Neuronal stem cell (in vitro differentiated cells): Measurements from ENCODE around the gene SLC25A42.

Source experiments
- DNase-seq: peaks from one replicate; pipeline ENCODE4 v3.0.0-alpha.2; 2013; ENCODE audit warnings: low spot score
- H2AFZ ChIP-seq: one replicate; pipeline ENCODE4 v1.6.1; 2013; ENCODE audit warnings: mild to moderate bottlenecking, low read length, inconsistent platforms
- H2AK5ac ChIP-seq: 2 replicates; pipeline ENCODE4 v1.6.1; 2013; ENCODE audit warnings: low read depth, mild to moderate bottlenecking, inconsistent platforms, low read length, moderate library complexity, mixed read lengths
- H2BK120ac ChIP-seq: 2 replicates; pipeline ENCODE4 v1.6.1; 2013; ENCODE audit warnings: low read depth, mild to moderate bottlenecking, inconsistent platforms, low read length, moderate library complexity, mixed read lengths
- H2BK12ac ChIP-seq: one replicate; pipeline ENCODE4 v1.6.1; 2013; ENCODE audit warnings: low read length, inconsistent platforms
- H2BK15ac ChIP-seq: 2 replicates; pipeline ENCODE4 v1.6.1; 2013; ENCODE audit warnings: mild to moderate bottlenecking, low read length, inconsistent platforms, mixed read lengths
- H2BK5ac ChIP-seq: one replicate; pipeline ENCODE4 v1.6.1; 2013; ENCODE audit warnings: inconsistent platforms, mild to moderate bottlenecking, low read length, moderate library complexity
- H3K14ac ChIP-seq: one replicate; pipeline ENCODE4 v1.6.1; 2013; ENCODE audit warnings: low read length, inconsistent platforms
- H3K18ac ChIP-seq: 2 replicates; pipeline ENCODE4 v1.6.1; 2013; ENCODE audit warnings: low read length, inconsistent platforms
- H3K23ac ChIP-seq: 2 replicates; pipeline ENCODE4 v1.6.1; 2013; ENCODE audit warnings: low read depth, mild to moderate bottlenecking, mixed read lengths, low read length, inconsistent platforms; ENCODE audit not compliant: poor library complexity
- H3K27ac ChIP-seq: replicated peaks from 3 replicates; pipeline ENCODE4 v1.5.1; 2013; ENCODE audit warnings: low read length, inconsistent platforms
- H3K27me3 ChIP-seq, 3 experiments: 2 replicates each; pipeline ENCODE4 v1.6.1; 2013; ENCODE audit warnings: low read length in 3 of 3, mild to moderate bottlenecking in 2 of 3, inconsistent platforms in 1 of 3, low read depth in 1 of 3, mixed read lengths in 1 of 3, moderate library complexity in 1 of 3; ENCODE audit not compliant: control insufficient read depth in 3 of 3, insufficient read depth in 3 of 3
- H3K36me3 ChIP-seq, 2 donors: replicated peaks in 1 of 2; 2 replicates each; pipeline ENCODE4 v1.6.1; 2013; ENCODE audit warnings: low read length in 2 of 2; ENCODE audit not compliant: control insufficient read depth in 2 of 2, insufficient read depth in 2 of 2
- H3K4ac ChIP-seq: 2 replicates; pipeline ENCODE4 v1.6.1; 2013; ENCODE audit warnings: inconsistent platforms, mild to moderate bottlenecking, low read length, moderate library complexity
- H3K4me1 ChIP-seq, 2 donors: 1 replicate in 1 of 2; 2 replicates in 1 of 2; pipeline ENCODE4 v1.6.1; 2013; ENCODE audit warnings: low read length in 2 of 2, low read depth in 1 of 2; ENCODE audit not compliant: control insufficient read depth in 2 of 2, insufficient read depth in 1 of 2
- H3K4me2 ChIP-seq: one replicate; pipeline ENCODE4 v1.6.1; 2013; ENCODE audit warnings: mild to moderate bottlenecking, low read length, inconsistent platforms; ENCODE audit not compliant: insufficient read depth, poor library complexity, severe bottlenecking
- H3K4me3 ChIP-seq, 2 donors: 2 replicates each; pipeline ENCODE4 v1.5.1; 2013; ENCODE audit warnings: low read length in 2 of 2, mild to moderate bottlenecking in 2 of 2, inconsistent platforms in 1 of 2, moderate library complexity in 1 of 2
- H3K79me1 ChIP-seq: one replicate; pipeline ENCODE4 v1.6.1; 2013; ENCODE audit warnings: low read depth, mild to moderate bottlenecking, inconsistent platforms, low read length, moderate library complexity
- H3K9ac ChIP-seq: one replicate; pipeline ENCODE4 v1.6.1; 2013; ENCODE audit warnings: mild to moderate bottlenecking, low read depth, low read length, inconsistent platforms; ENCODE audit not compliant: poor library complexity
- H3K9me3 ChIP-seq, 2 donors: replicated peaks in 1 of 2; 2 replicates each; pipeline versions ENCODE3 to v1.6.1; 2013; ENCODE audit warnings: low read length in 2 of 2, mild to moderate bottlenecking in 2 of 2, inconsistent platforms in 1 of 2, low read depth in 1 of 2, mixed read lengths in 1 of 2, moderate library complexity in 1 of 2; ENCODE audit not compliant: control insufficient read depth in 2 of 2, insufficient read depth in 1 of 2
- H4K8ac ChIP-seq: one replicate; pipeline ENCODE4 v1.6.1; 2013; ENCODE audit warnings: low read depth, mild to moderate bottlenecking, inconsistent platforms, low read length, moderate library complexity
- H4K91ac ChIP-seq: one replicate; pipeline ENCODE4 v1.6.1; 2013; ENCODE audit warnings: low read length, low read depth, mild to moderate bottlenecking, inconsistent platforms; ENCODE audit not compliant: poor library complexity
- WGBS, 2 donors: extraction: QIAGEN DNeasy Blood & Tissue Kit; methylation state at CpG; one replicate each; pipeline ENCODE4 v1.1.7; 2013; ENCODE audit warnings: missing lambda C conversion rate in 2 of 2, mixed read lengths in 1 of 2; ENCODE audit not compliant: insufficient read length in 2 of 2, insufficient replicate concordance in 1 of 2; ENCODE audit errors: extremely low coverage in 2 of 2; 5-methylcytosine and 5-hydroxymethylcytosine counted together

The SLC25A42 gene

GRCh38 chr19:19139876-19140229 lies 76.1 kb downstream of the SLC25A42 start:
- no peak overlapping the region for H2BK15ac ChIP-seq
- peak overlapping the region; percentile 73 for H2AK5ac ChIP-seq
- H4K8ac ChIP-seq, result no peak overlapping the region
- no peak overlapping the region for H3K23ac ChIP-seq
- H3K79me1 ChIP-seq, result no peaks in the 10 kb centered on the region
- H2BK5ac ChIP-seq, result no peak overlapping the region
- no peak overlapping the region for H2BK12ac ChIP-seq
- H4K91ac ChIP-seq, result no peak overlapping the region
- no peak overlapping the region for H2AFZ ChIP-seq
- no peak overlapping the region for H3K18ac ChIP-seq
- H3K27ac ChIP-seq, result no peak overlapping the region
- no peak overlapping the region for H3K4ac ChIP-seq
- peaks cover 0 to 4% of the 10 kb centered on the region in 2 donors for H3K9me3 ChIP-seq
- no peak overlapping the region for H3K4me2 ChIP-seq
- no peak overlapping the region for H3K9ac ChIP-seq
- WGBS, 2 donors, result no CpG with 5 or more reads among the region's 5 CpGs
- no peak overlapping the region for H2BK120ac ChIP-seq
- H3K36me3 ChIP-seq, result no peaks in the 10 kb centered on the region
- H3K4me1 ChIP-seq, result peaks cover 5 to 6% of the 10 kb centered on the region in 2 donors
- peak overlapping the region in 1 of 2 donors; percentile 57 for H3K4me3 ChIP-seq
- H3K14ac ChIP-seq, result no peak overlapping the region
- DNase-seq, result no peak
- H3K27me3 ChIP-seq, result peaks cover 0 to 4% (median 0%) of the 10 kb centered on the region in 3 experiments

- Histone ChIP-seq H3K14ac (no peak overlapping the region), H3K18ac (no peak overlapping the region), H3K27ac (no peak overlapping the region), H3K79me1 (no peaks in the 10 kb centered on the region), H2BK12ac (no peak overlapping the region), H3K4me3 (no peak overlapping the region), H3K23ac (no peak overlapping the region), H2BK5ac (no peak overlapping the region), H3K4me2 (no peak overlapping the region), H3K4ac (no peak overlapping the region), H2AFZ (no peak overlapping the region), H2AK5ac (no peak overlapping the region), H2BK15ac (no peak overlapping the region), H4K8ac (no peak overlapping the region), H3K9ac (no peak overlapping the region), H3K9me3 (peaks cover 0 to 4% of the 10 kb centered on the region in 2 donors), H3K36me3 (no peaks in the 10 kb centered on the region), H3K27me3 (peaks cover 0 to 4% (median 0%) of the 10 kb centered on the region in 3 experiments), H4K91ac (no peak overlapping the region), H3K4me1 (peaks cover 5% of the 10 kb centered on the region in 2 donors), H2BK120ac (no peak overlapping the region)
- WGBS, 2 donors, result no CpG with 5 or more reads among the region's 5 CpGs
- no peak for DNase-seq
These were observed 76.7 kb downstream of the SLC25A42 start for GRCh38 chr19:19140476-19140875.

DNA sequence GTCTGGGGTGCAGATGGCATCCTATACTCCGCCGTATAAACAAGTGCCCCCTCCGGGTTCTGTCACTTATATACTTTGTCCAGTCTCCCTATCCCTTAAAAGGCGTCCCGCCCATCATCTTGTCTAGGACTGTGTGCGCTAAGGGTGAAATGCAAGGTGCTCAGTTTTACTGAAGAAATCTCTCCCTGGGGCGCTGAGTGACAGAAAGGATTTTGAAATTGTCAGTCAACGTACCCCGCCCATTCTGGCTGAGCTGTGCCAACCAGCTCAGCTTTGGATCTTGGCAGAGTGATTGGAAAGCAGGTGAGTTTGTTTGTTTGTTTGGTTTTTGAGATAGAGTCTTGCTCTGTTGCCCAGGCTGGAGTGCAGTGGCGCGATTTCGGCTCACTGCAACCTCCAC lies 78.6 kb downstream of the SLC25A42 start:
- H3K27ac ChIP-seq, result no peak overlapping the region
- no peak overlapping the region for H3K9ac ChIP-seq
- H3K18ac ChIP-seq, result no peak overlapping the region
- H3K23ac ChIP-seq, result no peak overlapping the region
- H3K27me3 ChIP-seq, result peaks cover 0 to 4% (median 0%) of the 10 kb centered on the region in 3 experiments
- no peak overlapping the region for H4K8ac ChIP-seq
- no peak overlapping the region for H2AK5ac ChIP-seq
- H2BK12ac ChIP-seq, result no peak overlapping the region
- DNase-seq, result no peak
- H3K79me1 ChIP-seq, result no peaks in the 10 kb centered on the region
- no peak overlapping the region for H2BK15ac ChIP-seq
- H3K4me3 ChIP-seq, result no peak overlapping the region
- H3K4me2 ChIP-seq, result no peak overlapping the region
- H3K14ac ChIP-seq, result no peak overlapping the region
- peaks cover 0 to 4% of the 10 kb centered on the region in 2 donors for H3K9me3 ChIP-seq
- H2AFZ ChIP-seq, result no peak overlapping the region
- no peak overlapping the region for H4K91ac ChIP-seq
- no CpG with 5 or more reads among the region's 12 CpGs for WGBS, 2 donors
- no peak overlapping the region for H3K4ac ChIP-seq
- H3K4me1 ChIP-seq, result peaks cover 4% of the 10 kb centered on the region in 2 donors
- no peak overlapping the region for H2BK120ac ChIP-seq
- H3K36me3 ChIP-seq, result peaks cover 0 to 4% of the 10 kb centered on the region in 2 donors
- H2BK5ac ChIP-seq, result no peak overlapping the region

DNA sequence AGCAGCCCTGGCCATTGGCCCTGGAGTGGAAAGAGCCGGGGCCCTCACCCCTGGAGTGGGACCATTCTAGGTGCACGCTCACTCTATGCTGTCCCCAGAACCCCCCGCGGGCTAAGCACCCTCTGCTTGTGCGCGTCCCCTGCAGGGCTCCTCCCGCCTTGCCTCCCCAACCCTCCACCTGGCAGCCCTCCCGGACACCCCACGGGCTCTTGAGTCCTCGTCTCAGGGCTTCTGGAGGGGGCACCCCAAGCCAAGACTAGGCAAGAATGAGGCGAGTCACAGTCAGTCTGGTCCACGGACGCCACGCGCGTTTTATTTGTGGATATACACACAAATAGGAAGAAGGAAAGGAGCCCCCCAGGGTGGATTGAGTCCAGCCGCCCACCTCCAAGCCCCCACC lies 81.5 kb downstream of the SLC25A42 start:
- no CpG with 5 or more reads among the region's 17 CpGs for WGBS, 2 donors
- Histone ChIP-seq H3K4me1 (no peaks in the 10 kb centered on the region), H3K23ac (peak overlapping the region; percentile 89), H3K27me3 (peaks cover 0 to 2% (median 0%) of the 10 kb centered on the region in 3 experiments), H2BK120ac (no peak overlapping the region), H2BK12ac (no peak overlapping the region), H2BK5ac (no peak overlapping the region), H3K9ac (no peak overlapping the region), H3K4me3 (peak overlapping the region in 1 of 2 donors; percentile 28), H3K9me3 (no peaks in the 10 kb centered on the region), H3K36me3 (peaks cover 0 to 8% of the 10 kb centered on the region in 2 donors), H3K4me2 (peak overlapping the region; percentile 14), H3K27ac (no peak overlapping the region), H2BK15ac (peak overlapping the region; percentile 10), H3K18ac (peak overlapping the region; percentile 17), H4K8ac (no peak overlapping the region), H2AK5ac (peak overlapping the region; percentile 92), H3K79me1 (no peaks in the 10 kb centered on the region), H4K91ac (no peak overlapping the region), H2AFZ (no peak overlapping the region), H3K4ac (no peak overlapping the region), H3K14ac (no peak overlapping the region)
- DNase-seq, result no peak
